RPMI8226 (cell line): Measurements from ENCODE around the gene MCTS1.
"Not testable (repeated sequence)": the region's sequence is repeated elsewhere in the genome, so short reads cannot be mapped to it uniquely, and the experiment has no call there.

Experiments used
- DNase-seq: peaks from one replicate; pipeline ENCODE4 v3.0.0-alpha.2; 2015

The MCTS1 gene

GRCh38 chrX:120629667-120630537 lies 26.0 kb downstream of the MCTS1 start, which contains the start of gene C1GALT1C1:
C1GALT1C1 (minus strand) TSS chrX:120630054; CDS start chrX:120627166, 2,888 bp downstream.
- peak; percentile 95 for DNase-seq

- no peak for DNase-seq
Measured at GRCh38 chrX:120638619-120639018, 34.7 kb downstream of the MCTS1 start.

- DNase-seq, result no peak
Measured at GRCh38 chrX:120642871-120643270, 39.0 kb downstream of the MCTS1 start.

- no peak for DNase-seq
Measured at GRCh38 chrX:120647127-120647526, 43.2 kb downstream of the MCTS1 start.

- not testable (repeated sequence) for DNase-seq
Measured at GRCh38 chrX:120652256-120652655, 48.4 kb downstream of the MCTS1 start.

- DNase-seq, result peak; percentile 44
Measured at GRCh38 chrX:120653000-120653399, 49.1 kb downstream of the MCTS1 start.

GRCh38 chrX:120660637-120661036 lies 56.7 kb downstream of the MCTS1 start:
- no peak for DNase-seq
